WTC11 (cell line): ENCODE measurements around the gene ANKRD36B. TPM values are rescaled to one million over a fixed set of nuclear protein-coding genes. Genes with fewer than 3 reads are reported as not detected.
"Not testable (repeated sequence)": the region's sequence is repeated elsewhere in the genome, so short reads cannot be mapped to it uniquely, and the experiment has no call there.

Experiments used
- ATAC-seq: fragments of 200-7000 bp; cut with Tn5 transposase; 2 replicates; pipeline ENCODE4 v1.10.0; 2021; ENCODE audit warnings: mild to moderate bottlenecking, moderate library complexity
- CTCF ChIA-PET: fragments of 300-600 bp; sonication (Branson Sonifier 250); formaldehyde crosslinking; loops from one replicate; lab custom pipeline; 2021; ENCODE audit warnings: antibody characterized with exemption; lab: Charles Lee
- POLR2A ChIA-PET: fragments of 350-600 bp; sonication (Branson Sonifier 250); formaldehyde crosslinking; loops from one replicate; lab custom pipeline; 2021; ENCODE audit warnings: antibody characterized with exemption; lab: Charles Lee
- DNase-seq: peaks from one replicate; pipeline ENCODE4 v3.0.0; 2021; ENCODE audit warnings: low spot score
- H3K27ac Mint-ChIP-seq: 2 replicates; pipeline ENCODE4 v1.8.0; 2021; ENCODE audit warnings: mixed read lengths
- H3K27me3 Mint-ChIP-seq: 2 replicates; pipeline ENCODE4 v1.8.0; 2021; ENCODE audit warnings: low read depth, mild to moderate bottlenecking, moderate library complexity, mixed read lengths
- H3K36me3 Mint-ChIP-seq: 2 replicates; pipeline ENCODE4 v1.8.0; 2021; ENCODE audit warnings: mixed read lengths
- H3K4me1 Mint-ChIP-seq: 2 replicates; pipeline ENCODE4 v1.8.0; 2022; ENCODE audit warnings: mixed read lengths
- H3K4me3 Mint-ChIP-seq: 2 replicates; pipeline ENCODE4 v1.8.0; 2021; ENCODE audit warnings: mild to moderate bottlenecking, moderate library complexity, mixed read lengths
- H3K9me3 Mint-ChIP-seq: 2 replicates; pipeline ENCODE4 v1.8.0; 2021; ENCODE audit warnings: mixed read lengths
- total RNA-seq: library from RNA; stranded (reverse); gene quantifications from 3 replicates; pipeline ENCODE4 v1.2.3, GENCODE V29; 2021

Gene ANKRD36B
- total RNA-seq, 1 experiment from 2014 or later, result 9.1 TPM

GRCh38 chr2:97522916-97523555, 66.6 kb downstream of the ANKRD36B start:
- POLR2A ChIA-PET, H3K27me3 Mint-ChIP-seq, H3K36me3 Mint-ChIP-seq, H3K27ac Mint-ChIP-seq, ATAC-seq, H3K9me3 Mint-ChIP-seq, H3K4me3 Mint-ChIP-seq, CTCF ChIA-PET, DNase-seq, H3K4me1 Mint-ChIP-seq: not testable (repeated sequence)

GRCh38 chr2:97495651-97496050, 94.0 kb downstream of the ANKRD36B start:
- H3K4me1 Mint-ChIP-seq, H3K4me3 Mint-ChIP-seq, CTCF ChIA-PET: not testable (repeated sequence)

GRCh38 chr2:97490141-97490540, 99.5 kb downstream of the ANKRD36B start:
- POLR2A ChIA-PET, DNase-seq: not testable (repeated sequence)

More at GRCh38 chr2:97495651-97496050, 94.0 kb downstream of the ANKRD36B start:
- H3K27me3 Mint-ChIP-seq, H3K36me3 Mint-ChIP-seq, H3K9me3 Mint-ChIP-seq, DNase-seq, ATAC-seq, POLR2A ChIA-PET, H3K27ac Mint-ChIP-seq: not testable (repeated sequence)

More at GRCh38 chr2:97490141-97490540, 99.5 kb downstream of the ANKRD36B start:
- H3K4me1 Mint-ChIP-seq, H3K27me3 Mint-ChIP-seq, H3K36me3 Mint-ChIP-seq, CTCF ChIA-PET, H3K9me3 Mint-ChIP-seq, H3K4me3 Mint-ChIP-seq, H3K27ac Mint-ChIP-seq, ATAC-seq: not testable (repeated sequence)

Other genes starting within 250 kb of the ANKRD36B start
- 317 to 346 TPM (median 331 TPM) in 3 replicates for gene COX5B, start 56.2 kb upstream of the ANKRD36B start, total RNA-seq
- gene ACTR1B, start 74.2 kb upstream of the ANKRD36B start, total RNA-seq, result 58.2 to 71.8 TPM (median 70.4 TPM) in 3 replicates
- 5.2 to 7.9 TPM (median 6.9 TPM) in 3 replicates for gene C2orf92, start 79.8 kb upstream of the ANKRD36B start, total RNA-seq
- 0.61 to 0.73 TPM (median 0.64 TPM) in 3 replicates for gene ZAP70, start 123.7 kb upstream of the ANKRD36B start, total RNA-seq